DMS 273 treated with DMSO at 0.1 percent for 48 hours (cell line): ENCODE results near the gene TTLL3.
A peak's percentile ranks its signal among the peaks of the same experiment; 100 is the strongest.

Source experiments
- DNase-seq: peaks from one replicate; lab custom pipeline; 2025; lab: John Stamatoyannopoulos, UW

Gene TTLL3

GRCh38 chr3:9780910-9781309 lies 29.2 kb upstream of the TTLL3 start:
- DNase-seq, result no peak

- no peak for DNase-seq
Measured at GRCh38 chr3:9781551-9781950, 28.5 kb upstream of the TTLL3 start.

- DNase-seq, result no peak
Measured at GRCh38 chr3:9781978-9782603, 28.0 kb upstream of the TTLL3 start.

- no peak for DNase-seq
Measured at GRCh38 chr3:9782770-9783169, 27.3 kb upstream of the TTLL3 start.

- no peak for DNase-seq
Measured at GRCh38 chr3:9783954-9784353, 26.1 kb upstream of the TTLL3 start.

- DNase-seq, result no peak
Measured at GRCh38 chr3:9784965-9785364, 25.1 kb upstream of the TTLL3 start.

GRCh38 chr3:9785602-9786001 lies 24.5 kb upstream of the TTLL3 start:
- no peak for DNase-seq

GRCh38 chr3:9786209-9786739 lies 23.8 kb upstream of the TTLL3 start:
- DNase-seq, result no peak

GRCh38 chr3:9786825-9787669 lies 23.0 kb upstream of the TTLL3 start:
- no peak for DNase-seq

- DNase-seq, result no peak
Measured at GRCh38 chr3:9787714-9788113, 22.3 kb upstream of the TTLL3 start.

- DNase-seq, result no peak
Measured at GRCh38 chr3:9791127-9791526, 18.9 kb upstream of the TTLL3 start.

- no peak for DNase-seq
Measured at GRCh38 chr3:9791790-9792404, 18.2 kb upstream of the TTLL3 start.

- DNase-seq, result peak; percentile 82
Measured at GRCh38 chr3:9792405-9793160, 17.5 kb upstream of the TTLL3 start, which contains the start of the genes ARPC4 and TADA3. Gene ARPC4, plus strand, starts transcription at chr3:9793082. Its CDS starts 40 bp downstream, at chr3:9793122. Gene TADA3, minus strand, starts transcription at chr3:9792473. Its CDS starts 1,007 bp downstream, at chr3:9791466.

- DNase-seq, result no peak
Measured at GRCh38 chr3:9793161-9793781, 16.8 kb upstream of the TTLL3 start.

- DNase-seq, result no peak
Measured at GRCh38 chr3:9794400-9794799, 15.7 kb upstream of the TTLL3 start.

- DNase-seq, result no peak
Measured at GRCh38 chr3:9795207-9795606, 14.9 kb upstream of the TTLL3 start.

- DNase-seq, result no peak
Measured at GRCh38 chr3:9797196-9797945, 12.7 kb upstream of the TTLL3 start.

GRCh38 chr3:9800529-9800928 lies 9.5 kb upstream of the TTLL3 start:
- no peak for DNase-seq

GRCh38 chr3:9803494-9803893 lies 6.6 kb upstream of the TTLL3 start:
- no peak for DNase-seq

- DNase-seq, result no peak
Measured at GRCh38 chr3:9804996-9805395, 5.1 kb upstream of the TTLL3 start.

GRCh38 chr3:9806137-9806536 lies 3.9 kb upstream of the TTLL3 start:
- DNase-seq, result no peak
